HUES64 (cell line): ENCODE data around the gene BMPER.

ENCODE experiments used
- H3K27ac ChIP-seq: 2 replicates; pipeline ENCODE4 v1.7.0; 2013; ENCODE audit warnings: low read depth, low read length, inconsistent platforms
- H3K27me3 ChIP-seq: 2 replicates; pipeline ENCODE4 v1.6.1; 2013; ENCODE audit warnings: mild to moderate bottlenecking, low read length; ENCODE audit not compliant: insufficient read depth
- H3K36me3 ChIP-seq: 2 replicates; pipeline ENCODE4 v1.6.1; 2013; ENCODE audit warnings: mild to moderate bottlenecking, low read length; ENCODE audit not compliant: insufficient read depth
- H3K4me1 ChIP-seq: 2 replicates; pipeline ENCODE4 v1.6.1; 2013; ENCODE audit warnings: mild to moderate bottlenecking, low read length, moderate library complexity; ENCODE audit not compliant: insufficient read depth
- H3K4me3 ChIP-seq: 2 replicates; pipeline ENCODE4 v1.5.1; 2013; ENCODE audit warnings: mild to moderate bottlenecking, low read length, moderate library complexity
- H3K9ac ChIP-seq: 2 replicates; pipeline ENCODE4 v1.6.1; 2013; ENCODE audit warnings: mild to moderate bottlenecking, low read depth, low read length
- H3K9me3 ChIP-seq: 2 replicates; pipeline ENCODE4 v1.6.1; 2013; ENCODE audit warnings: low read depth, low read length; ENCODE audit not compliant: insufficient read depth
- WGBS: fragments of 150-250, 120-280 bp; methylation state at CpG from one replicate; pipeline ENCODE4 v1.1.7; 2013; ENCODE audit warnings: missing lambda C conversion rate; 5-methylcytosine and 5-hydroxymethylcytosine counted together

The BMPER gene

DNA sequence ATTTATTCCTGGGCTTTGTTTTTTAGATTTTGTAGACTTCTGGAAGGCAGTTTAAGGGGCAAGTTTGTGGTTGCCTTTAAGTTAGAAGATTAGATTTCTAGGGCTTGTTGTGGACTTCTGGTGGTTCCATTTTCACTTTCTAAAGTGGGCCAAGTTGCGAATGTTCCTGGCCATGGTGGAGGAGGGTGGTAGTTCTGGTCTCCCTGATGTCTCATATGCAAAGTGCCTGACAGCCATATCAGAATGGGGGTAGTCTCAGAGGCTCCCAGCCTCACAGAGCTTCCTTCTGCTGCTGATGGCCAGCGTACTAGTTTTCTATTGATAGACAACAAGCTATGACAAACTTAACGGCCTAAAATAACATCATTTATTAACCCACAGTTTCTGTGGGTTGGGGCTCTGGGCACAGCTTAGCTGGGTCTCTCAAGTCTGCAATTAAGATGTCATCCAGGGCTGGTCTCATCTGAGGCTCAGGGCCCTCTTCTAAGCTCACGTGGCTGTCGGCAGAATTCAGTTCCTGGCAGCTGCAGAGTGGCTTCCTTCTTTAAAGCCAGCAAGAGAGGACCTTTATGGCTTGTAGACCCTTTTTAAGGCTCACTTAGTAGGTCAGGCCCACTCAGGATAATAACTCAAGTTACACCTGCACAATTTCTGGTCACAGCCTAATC is 44.8 kb downstream of the BMPER start:
- Histone ChIP-seq H3K4me3 (no peak overlapping the region), H3K27me3 (no peaks in the 10 kb centered on the region), H3K9me3 (no peaks in the 10 kb centered on the region), H3K9ac (no peak overlapping the region), H3K4me1 (no peaks in the 10 kb centered on the region), H3K27ac (no peak overlapping the region), H3K36me3 (no peaks in the 10 kb centered on the region)
- WGBS = 94% methylated on average over 5 of the region's 5 CpGs

DNA sequence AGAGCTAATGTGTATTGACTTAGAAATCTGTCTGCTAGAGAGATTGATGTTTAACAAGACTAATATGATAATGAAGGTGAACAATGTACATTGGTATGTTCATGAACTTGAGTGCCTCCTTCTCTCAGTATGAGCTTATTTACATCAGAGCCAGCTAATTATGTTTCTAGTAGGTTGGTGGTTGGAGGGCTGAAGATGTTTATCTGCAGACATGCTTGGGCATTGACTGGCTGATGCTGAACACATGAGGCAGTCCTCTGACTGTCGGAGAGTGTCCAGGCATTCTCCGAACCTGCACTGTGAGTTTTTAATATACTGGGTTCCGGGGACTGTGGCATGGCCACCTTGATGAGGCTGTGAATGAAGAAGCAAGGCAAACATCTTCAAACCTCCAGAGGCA is 47.5 kb downstream of the BMPER start:
- 95% methylated on average over 3 of the region's 3 CpGs for WGBS
- no peaks in the 10 kb centered on the region for H3K27me3 ChIP-seq
- no peaks in the 10 kb centered on the region for H3K36me3 ChIP-seq
- H3K4me3 ChIP-seq = no peak overlapping the region
- no peaks in the 10 kb centered on the region for H3K9me3 ChIP-seq
- no peak overlapping the region for H3K27ac ChIP-seq
- H3K9ac ChIP-seq = no peak overlapping the region
- H3K4me1 ChIP-seq = no peaks in the 10 kb centered on the region

DNA sequence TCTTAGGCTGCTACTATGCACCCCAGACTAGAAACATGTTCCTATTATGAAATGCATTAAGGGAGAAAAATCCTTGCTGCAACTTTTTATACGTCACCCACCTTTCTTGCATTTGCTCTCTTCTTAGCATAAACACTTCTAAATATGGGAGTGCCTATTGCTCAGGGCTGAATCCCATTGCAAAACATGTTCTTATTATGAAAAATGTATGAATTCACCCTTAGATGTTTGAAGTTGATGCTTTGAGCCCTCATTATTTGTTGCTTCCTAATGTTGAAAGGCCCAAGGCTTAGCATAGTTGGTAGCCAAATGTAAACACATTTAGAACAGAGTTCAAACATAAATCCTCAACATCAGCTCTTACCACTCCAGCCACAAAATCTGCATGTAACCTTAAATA is 52.8 kb downstream of the BMPER start:
- H3K36me3 ChIP-seq = no peaks in the 10 kb centered on the region
- H3K4me3 ChIP-seq = no peak overlapping the region
- no peak overlapping the region for H3K9ac ChIP-seq
- no peaks in the 10 kb centered on the region for H3K27me3 ChIP-seq
- WGBS = 100% methylated on average over 1 of the region's 1 CpG
- H3K9me3 ChIP-seq = no peaks in the 10 kb centered on the region
- H3K4me1 ChIP-seq = no peaks in the 10 kb centered on the region
- no peak overlapping the region for H3K27ac ChIP-seq

DNA sequence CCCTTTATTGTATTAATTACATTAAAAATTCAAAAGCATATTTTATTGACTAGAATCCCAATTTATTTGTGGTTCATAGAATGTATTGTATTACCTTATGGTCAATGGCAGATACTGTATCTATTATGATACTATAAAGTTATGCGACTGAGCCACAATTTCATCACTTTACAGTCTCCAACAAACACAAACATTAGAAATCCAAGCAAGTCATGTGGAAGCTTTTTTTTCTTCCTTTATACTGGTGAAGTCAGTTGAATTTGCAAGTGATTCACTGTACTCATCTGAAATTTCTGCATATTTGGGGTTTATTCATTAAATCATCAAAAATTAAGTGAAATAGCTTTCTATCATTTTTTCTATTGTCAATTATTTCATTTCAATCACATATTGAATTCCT is 54.3 kb downstream of the BMPER start:
- H3K4me3 ChIP-seq = no peak overlapping the region
- no peaks in the 10 kb centered on the region for H3K9me3 ChIP-seq
- H3K4me1 ChIP-seq = no peaks in the 10 kb centered on the region
- H3K9ac ChIP-seq = no peak overlapping the region
- WGBS = no CpG with 5 or more reads among the region's 1 CpG
- no peaks in the 10 kb centered on the region for H3K27me3 ChIP-seq
- no peaks in the 10 kb centered on the region for H3K36me3 ChIP-seq
- no peak overlapping the region for H3K27ac ChIP-seq

DNA sequence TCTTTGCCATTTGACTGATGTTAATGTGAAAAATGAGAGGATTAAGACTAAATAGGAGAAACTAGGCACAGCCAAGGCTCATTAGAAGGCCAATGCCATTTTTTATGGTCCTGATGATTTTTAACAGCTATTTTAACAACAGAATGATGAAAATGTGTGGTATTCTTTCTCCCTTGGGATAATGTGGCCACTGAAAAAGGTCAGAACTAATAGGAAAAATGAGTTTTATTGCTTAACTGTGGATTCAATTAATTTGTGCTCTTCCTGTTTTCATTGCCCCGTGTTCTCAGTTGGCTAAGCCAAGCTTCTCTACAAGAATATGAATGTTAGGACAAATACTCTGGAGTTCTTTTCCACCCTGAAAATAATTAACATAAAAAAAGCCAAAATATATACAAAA is 56.6 kb downstream of the BMPER start:
- Histone ChIP-seq H3K27ac (no peak overlapping the region), H3K27me3 (no peaks in the 10 kb centered on the region), H3K4me3 (no peak overlapping the region), H3K9ac (no peak overlapping the region), H3K36me3 (no peaks in the 10 kb centered on the region), H3K9me3 (no peaks in the 10 kb centered on the region), H3K4me1 (no peaks in the 10 kb centered on the region)
- 94% methylated on average over 1 of the region's 1 CpG for WGBS

DNA sequence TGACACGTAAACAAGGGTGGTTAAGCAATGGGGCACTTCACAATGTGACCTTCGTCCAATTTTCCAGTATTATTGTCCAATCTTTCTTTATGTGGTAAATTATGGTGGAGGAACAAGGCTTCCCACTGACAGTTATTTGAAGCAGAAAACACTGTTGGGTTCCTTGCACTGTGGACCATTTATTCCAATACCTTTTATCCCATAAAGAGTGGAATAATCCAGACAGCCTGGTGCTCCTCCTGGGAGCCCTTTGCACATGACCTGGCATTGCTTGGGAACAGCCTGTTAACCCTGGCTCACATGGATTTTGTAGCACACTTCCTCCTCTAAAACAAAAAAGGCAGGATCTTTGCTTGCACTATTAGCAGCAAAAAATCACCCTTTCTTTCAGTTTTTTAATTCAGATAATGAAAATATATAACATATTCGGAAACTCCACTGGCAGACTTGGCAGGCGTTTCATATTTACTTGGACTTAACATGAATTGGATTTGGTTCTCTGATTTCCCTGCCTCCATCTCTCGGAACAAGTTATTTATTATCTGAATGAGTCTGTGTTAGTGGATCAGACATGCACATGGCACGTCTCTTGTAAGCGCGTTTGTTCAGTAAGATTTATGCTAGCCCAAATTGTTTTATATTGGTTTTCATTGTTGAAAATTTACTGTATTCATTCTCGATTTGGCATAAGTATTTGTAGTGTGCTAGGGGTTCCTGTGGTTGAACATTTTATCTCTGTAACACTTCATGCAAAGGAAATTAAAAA is 59.3 kb downstream of the BMPER start:
- Histone ChIP-seq H3K27me3 (no peaks in the 10 kb centered on the region), H3K9ac (no peak overlapping the region), H3K36me3 (no peaks in the 10 kb centered on the region), H3K9me3 (no peaks in the 10 kb centered on the region), H3K4me3 (no peak overlapping the region), H3K4me1 (0 out of 2 replicates have a peak, but pooled peaks cover 4% of the 10 kb centered on the region), H3K27ac (no peak overlapping the region)
- WGBS = 93% methylated on average over 9 of the region's 9 CpGs

DNA sequence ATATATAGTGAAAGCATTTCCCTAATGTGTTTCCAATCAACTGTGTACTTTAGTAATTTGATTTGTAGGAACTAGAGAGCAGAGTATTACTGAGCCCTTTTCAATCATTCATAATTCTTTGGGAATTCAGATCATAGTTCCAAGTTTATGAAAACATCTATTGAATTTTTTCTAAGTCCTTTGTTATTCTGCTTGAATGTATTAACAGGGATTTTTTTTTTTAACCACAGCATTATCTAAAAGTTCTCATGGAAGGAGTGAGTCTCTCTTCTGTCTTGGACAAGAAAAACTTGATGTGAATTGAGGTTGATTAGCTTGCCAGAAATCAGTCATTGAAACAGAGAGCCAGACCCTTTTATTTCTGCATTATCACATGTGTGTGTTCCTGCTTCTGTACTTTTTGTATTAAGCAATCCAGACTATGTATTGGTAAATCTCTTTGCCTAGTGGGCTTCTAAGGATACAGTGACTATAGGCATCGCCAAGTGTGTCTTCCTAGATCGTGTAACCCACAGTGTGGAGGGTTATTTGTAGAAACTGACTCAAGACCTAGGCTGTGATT is 59.9 kb downstream of the BMPER start:
- Histone ChIP-seq H3K9me3 (no peaks in the 10 kb centered on the region), H3K4me3 (no peak overlapping the region), H3K4me1 (peaks cover 8% of the 10 kb centered on the region), H3K27me3 (no peaks in the 10 kb centered on the region), H3K9ac (no peak overlapping the region), H3K27ac (no peak overlapping the region), H3K36me3 (no peaks in the 10 kb centered on the region)
- WGBS = 98% methylated on average over 2 of the region's 2 CpGs

DNA sequence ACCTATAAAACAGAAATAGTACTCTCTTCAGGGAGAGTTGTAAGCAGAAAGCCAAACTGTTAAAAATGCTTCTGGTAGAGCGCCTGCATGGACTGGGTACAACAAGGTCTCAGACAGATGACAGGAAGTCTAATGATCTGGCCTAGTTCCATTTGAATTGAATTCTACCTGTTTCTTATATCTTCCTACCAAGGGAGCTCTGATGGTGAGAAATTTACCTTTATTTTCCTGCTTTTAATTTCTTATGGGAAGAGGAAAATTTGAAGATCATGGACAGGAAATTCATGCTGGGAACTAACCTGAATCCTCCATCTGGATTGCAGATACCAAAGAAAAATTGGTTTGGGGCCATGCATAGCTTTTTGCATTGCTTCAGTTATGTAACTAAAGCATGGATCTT is 63.3 kb downstream of the BMPER start:
- Histone ChIP-seq H3K4me1 (peaks cover 12% of the 10 kb centered on the region), H3K4me3 (no peak overlapping the region), H3K27me3 (no peaks in the 10 kb centered on the region), H3K9ac (no peak overlapping the region), H3K27ac (no peak overlapping the region), H3K36me3 (no peaks in the 10 kb centered on the region), H3K9me3 (no peaks in the 10 kb centered on the region)
- 95% methylated on average over 1 of the region's 1 CpG for WGBS

DNA sequence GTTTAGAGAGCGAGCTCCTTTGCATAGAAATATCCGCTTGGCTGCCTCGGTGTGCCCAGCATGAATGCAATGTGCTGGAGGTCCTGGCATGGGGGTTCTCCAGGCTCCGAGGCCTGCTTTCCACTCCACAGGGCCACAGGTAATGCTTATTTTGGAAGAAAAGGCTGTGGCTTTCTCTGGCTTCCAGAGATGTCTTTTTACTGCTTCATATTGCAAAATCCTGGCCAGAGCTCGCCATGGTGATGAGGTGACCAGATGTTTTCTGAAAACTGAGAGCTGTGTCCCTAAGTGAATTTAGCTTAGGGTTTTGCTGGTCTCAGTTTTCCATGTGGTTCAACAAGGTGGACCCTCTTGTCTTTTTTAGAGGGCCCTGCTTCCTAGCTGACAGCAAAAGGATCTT is 65.2 kb downstream of the BMPER start:
- 86% methylated on average over 5 of the region's 5 CpGs for WGBS
- H3K36me3 ChIP-seq = no peaks in the 10 kb centered on the region
- no peaks in the 10 kb centered on the region for H3K9me3 ChIP-seq
- H3K4me3 ChIP-seq = no peak overlapping the region
- H3K4me1 ChIP-seq = peaks cover 12% of the 10 kb centered on the region
- H3K27me3 ChIP-seq = no peaks in the 10 kb centered on the region
- H3K27ac ChIP-seq = no peak overlapping the region
- H3K9ac ChIP-seq = no peak overlapping the region

DNA sequence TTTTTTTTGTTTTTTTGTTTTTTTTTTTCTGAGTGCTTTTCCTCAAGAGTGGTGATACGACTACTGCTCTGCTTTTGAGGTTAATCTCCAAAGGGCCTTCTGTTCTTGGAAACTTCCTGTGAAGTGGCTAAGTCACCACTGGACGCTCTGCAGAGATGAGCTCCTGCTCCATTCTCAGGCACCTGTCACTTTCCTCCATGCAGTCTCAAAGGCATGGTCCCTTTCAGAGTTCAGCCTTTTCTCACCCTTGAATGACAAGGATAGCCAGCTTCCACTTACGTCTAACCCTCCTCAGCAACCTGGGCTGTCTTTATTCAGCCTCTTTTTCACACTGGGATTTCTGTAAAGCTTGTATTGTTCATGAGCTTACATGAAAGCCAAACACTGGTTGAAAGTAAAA is 65.8 kb downstream of the BMPER start:
- 91% methylated on average over 3 of the region's 3 CpGs for WGBS
- H3K9me3 ChIP-seq = no peaks in the 10 kb centered on the region
- no peaks in the 10 kb centered on the region for H3K36me3 ChIP-seq
- no peak overlapping the region for H3K4me3 ChIP-seq
- H3K4me1 ChIP-seq = peaks cover 12% of the 10 kb centered on the region
- no peak overlapping the region for H3K9ac ChIP-seq
- H3K27me3 ChIP-seq = no peaks in the 10 kb centered on the region
- no peak overlapping the region for H3K27ac ChIP-seq

DNA sequence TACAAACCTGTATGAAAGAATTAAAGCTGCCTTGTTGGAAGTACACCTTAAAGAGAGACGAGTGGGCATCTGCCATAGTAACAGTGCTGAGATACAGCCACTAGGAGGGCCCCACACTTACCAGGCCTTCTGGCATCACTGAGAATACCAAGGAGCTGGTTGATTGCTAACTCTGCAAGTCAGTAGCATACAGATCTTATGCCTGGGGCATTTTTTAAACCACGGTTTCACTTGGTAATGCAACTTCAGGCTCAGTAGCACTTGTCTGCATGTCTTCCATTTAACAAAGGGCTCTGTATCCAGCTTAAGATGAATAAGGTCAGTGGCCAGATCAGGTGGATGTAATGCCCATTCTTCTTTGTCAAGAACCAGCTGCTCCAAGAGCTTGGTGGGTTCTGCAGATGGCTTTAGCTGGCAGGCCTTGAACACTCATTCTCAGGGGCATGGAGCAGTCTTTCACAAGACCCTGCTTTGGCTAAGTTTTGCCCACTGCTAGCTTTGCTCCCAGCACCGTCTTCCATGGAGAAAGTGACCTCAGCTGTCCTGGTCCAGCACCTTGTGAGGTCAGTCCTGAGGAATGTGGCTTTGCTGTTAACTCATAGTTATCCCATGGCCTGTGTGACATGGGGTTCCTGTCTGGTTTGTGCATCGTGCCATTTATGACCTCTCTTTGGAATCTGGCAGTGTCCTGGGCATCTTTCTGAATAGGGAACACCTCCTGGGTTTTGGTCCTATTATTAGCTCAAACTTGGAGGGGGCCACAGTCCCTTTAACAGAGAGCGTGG is 68.1 kb downstream of the BMPER start:
- H3K27me3 ChIP-seq = no peaks in the 10 kb centered on the region
- no peaks in the 10 kb centered on the region for H3K9me3 ChIP-seq
- H3K4me1 ChIP-seq = peaks cover 8% of the 10 kb centered on the region
- 74% methylated on average over 5 of the region's 5 CpGs for WGBS
- H3K36me3 ChIP-seq = no peaks in the 10 kb centered on the region
- H3K4me3 ChIP-seq = no peak overlapping the region
- H3K27ac ChIP-seq = no peak overlapping the region
- no peak overlapping the region for H3K9ac ChIP-seq
